ENCODE measurements around the gene RHBDF2. TPM values are rescaled to one million over a fixed set of nuclear protein-coding genes. Genes with fewer than 3 reads are reported as not detected.

The RHBDF2 gene
- total RNA-seq, 2 experiments from 2014 or later = 20.7 to 22.2 TPM

- H3K9me3 Mint-ChIP-seq = no peaks in the 10 kb centered on the region
- H3K27me3 Mint-ChIP-seq = no peaks in the 10 kb centered on the region
- H3K4me3 Mint-ChIP-seq = no peak overlapping the region
- no peak overlapping the region for H3K27ac Mint-ChIP-seq
- H3K36me3 Mint-ChIP-seq = peaks cover 2% of the 10 kb centered on the region
- H3K4me1 Mint-ChIP-seq = peaks cover 13% of the 10 kb centered on the region
- no peak for DNase-seq
These were observed 78.4 kb downstream of the RHBDF2 start for GRCh38 chr17:76422860-76423259.

GRCh38 chr17:76422406-76422805 is 78.8 kb downstream of the RHBDF2 start:
- no peak overlapping the region for H3K4me3 Mint-ChIP-seq

DNA sequence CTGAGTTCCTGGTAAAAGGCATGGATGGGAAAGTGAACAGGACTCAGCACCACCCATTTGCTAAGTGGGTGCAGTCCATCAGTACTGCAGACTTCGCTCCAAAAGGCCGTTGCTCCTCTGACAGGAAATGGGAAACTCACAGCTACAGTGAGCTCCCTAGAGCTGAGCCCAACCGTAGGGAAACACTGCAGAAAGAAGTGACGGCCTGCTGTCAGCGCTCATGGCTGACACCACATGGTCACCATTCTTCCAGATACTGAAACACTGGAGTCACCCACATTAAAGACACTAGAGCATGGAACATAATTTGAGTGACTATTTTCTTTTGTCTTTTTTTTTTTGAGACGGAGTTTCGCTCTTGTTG is 80.2 kb downstream of the RHBDF2 start:
- Mint-ChIP-seq H3K36me3 (peaks cover 2% of the 10 kb centered on the region), H3K27ac (no peak overlapping the region), H3K4me3 (no peak overlapping the region), H3K4me1 (peaks cover 13% of the 10 kb centered on the region), H3K27me3 (no peaks in the 10 kb centered on the region), H3K9me3 (no peaks in the 10 kb centered on the region)
- no peak for DNase-seq

More at GRCh38 chr17:76422406-76422805, 78.8 kb downstream of the RHBDF2 start:
- no peak for DNase-seq
- Mint-ChIP-seq H3K36me3 (peaks cover 2% of the 10 kb centered on the region), H3K9me3 (no peaks in the 10 kb centered on the region), H3K27me3 (no peaks in the 10 kb centered on the region), H3K27ac (no peak overlapping the region), H3K4me1 (peaks cover 17% of the 10 kb centered on the region)

Other genes with a start within 250 kb of the RHBDF2 start
- 100 to 1,000 TPM; 262 to 268 TPM for gene UBALD2, start 236.1 kb downstream of the RHBDF2 start, total RNA-seq
- 1 to 10 TPM in 1 of 2 experiments, under 1 TPM in 1; 0.87 to 1.6 TPM for gene QRICH2, start 193.1 kb downstream of the RHBDF2 start, total RNA-seq
- 10 to 100 TPM; 30.9 to 31.3 TPM for gene PRPSAP1, start 147.5 kb downstream of the RHBDF2 start, total RNA-seq
- 10 to 100 TPM; 10.9 to 12.0 TPM for gene SPHK1, start 116.8 kb downstream of the RHBDF2 start, total RNA-seq
- 10 to 100 TPM; 37.7 to 38.4 TPM for gene UBE2O, start 48.3 kb downstream of the RHBDF2 start, total RNA-seq
- gene AANAT, start 33.8 kb downstream of the RHBDF2 start, total RNA-seq = under 1 TPM in 1 of 2 experiments, not detected in 1; 0.36 TPM
- gene CYGB, start 36.3 kb upstream of the RHBDF2 start, total RNA-seq = under 1 TPM; 0.33 to 0.62 TPM
- gene PRCD, start 38.6 kb upstream of the RHBDF2 start, total RNA-seq = under 1 TPM; 0.36 to 0.66 TPM
- not detected for gene ST6GALNAC2, start 84.4 kb upstream of the RHBDF2 start, total RNA-seq
- not detected for gene ST6GALNAC1, start 142.3 kb upstream of the RHBDF2 start, total RNA-seq
- gene MXRA7, start 209.5 kb upstream of the RHBDF2 start, total RNA-seq = 10 to 100 TPM; 13.7 to 14.8 TPM
- gene JMJD6, start 225.2 kb upstream of the RHBDF2 start, total RNA-seq = 10 to 100 TPM; 54.6 to 55.8 TPM
- gene METTL23, start 225.4 kb upstream of the RHBDF2 start, total RNA-seq = 10 to 100 TPM; 30.0 to 30.6 TPM
- 100 to 1,000 TPM; 549 to 571 TPM for gene SRSF2, start 235.9 kb upstream of the RHBDF2 start, total RNA-seq
- gene MFSD11, start 236.7 kb upstream of the RHBDF2 start, total RNA-seq = 10 to 100 TPM; 14.4 to 16.0 TPM

Measured in activated naive CD8-positive, alpha-beta T cell treated with anti-CD3 and anti-CD28 coated beads for 36 hours (primary cell).